HepG2 (cell line): ENCODE results near the gene DLL3. TPM values are rescaled to one million over a fixed set of nuclear protein-coding genes. Genes with fewer than 3 reads are reported as not detected.
A peak's percentile ranks its signal among the peaks of the same experiment; 100 is the strongest.
"Not testable (repeated sequence)": the region's sequence is repeated elsewhere in the genome, so short reads cannot be mapped to it uniquely, and the experiment has no call there.

Experiments used
- ATAC-seq: fragments of 200-7000 bp; cut with Tn5 transposase; 3 replicates; pipeline ENCODE4 v1.9.1; 2020; ENCODE audit warnings: mild to moderate bottlenecking, moderate library complexity
- BruUV-seq: library from RNA; stranded (reverse); fragments of 400-500 nt; replicated peaks from 2 replicates; lab custom pipeline; 2021; lab: Mats Ljungman, UMichigan
- CTCF ChIA-PET: fragments of 300-600 bp; formaldehyde crosslinking; extraction: SDS; loops from one replicate; lab custom pipeline; 2021; ENCODE audit warnings: low total read pairs, inconsistent platforms, low intra/inter-chr PET ratio; lab: Yijun Ruan, JAX
- POLR2A ChIA-PET: fragments of 350-600 bp; sonication (Branson Sonifier 250); formaldehyde crosslinking; loops from one replicate; lab custom pipeline; 2020; ENCODE audit warnings: antibody characterized with exemption, inconsistent platforms; lab: Yijun Ruan, JAX
- DNase-seq: peaks from one replicate; pipeline ENCODE4 v3.0.0-alpha.2; 2015; ENCODE audit warnings: low spot score
- FAIRE-seq: peaks from 3 replicates; lab custom pipeline; 2011; peaks lifted over from hg19 to GRCh38; lab: Jason Lieb, UNC
- H2AFZ ChIP-seq: one replicate; pipeline ENCODE4 v1.6.1; 2011; ENCODE audit warnings: low read length, inconsistent platforms
- H3K27ac ChIP-seq: fragments of 300-600 bp; 3 replicates; pipeline ENCODE4 v1.8.0; 2011; ENCODE audit warnings: mixed run types, mild to moderate bottlenecking, mixed read lengths, low read length, inconsistent platforms; ENCODE audit not compliant: insufficient read depth; ENCODE audit errors: extremely low read length
- H3K27me3 ChIP-seq, 2 experiments: fragments of 200-600 bp in 1 of 2; 2 replicates in 1 of 2; 3 replicates in 1 of 2; pipeline versions ENCODE4 v1.6.0 to v1.8.0; 2011; ENCODE audit warnings: low read length in 2 of 2, mild to moderate bottlenecking in 2 of 2, moderate library complexity in 2 of 2, inconsistent platforms in 1 of 2; ENCODE audit not compliant: insufficient read depth in 2 of 2, control insufficient read depth in 1 of 2
- H3K36me3 ChIP-seq, 2 experiments: fragments of 200-600 bp in 1 of 2; replicated peaks in 1 of 2; 2 replicates in 1 of 2; 3 replicates in 1 of 2; pipeline versions ENCODE4 v1.5.1 to v1.8.0; 2011; ENCODE audit warnings: low read length in 2 of 2, inconsistent platforms in 1 of 2; ENCODE audit not compliant: insufficient read depth in 2 of 2, control insufficient read depth in 1 of 2
- H3K4me1 ChIP-seq: 2 replicates; pipeline ENCODE4 v1.5.1; 2012; ENCODE audit warnings: low read length, inconsistent platforms; ENCODE audit not compliant: insufficient read depth
- H3K4me2 ChIP-seq: 2 replicates; pipeline ENCODE4 v1.6.0; 2011; ENCODE audit warnings: low read depth, low read length, inconsistent platforms
- H3K4me3 ChIP-seq, 3 experiments: fragments of 200-600 bp in 1 of 3; sonication (generic), shearing (Covaris generic) in 1 of 3; replicated peaks in 1 of 3; 2 replicates each; pipeline ENCODE4 v1.5.1; 2011 to 2016; ENCODE audit warnings: low read length in 3 of 3, inconsistent platforms in 2 of 3, low read depth in 2 of 3, mild to moderate bottlenecking in 2 of 3, control low read depth in 1 of 3, mixed read lengths in 1 of 3; ENCODE audit not compliant: insufficient read depth in 1 of 3
- H3K79me2 ChIP-seq: one replicate; pipeline ENCODE4 v1.6.1; 2011; ENCODE audit warnings: low read length, inconsistent platforms; ENCODE audit not compliant: insufficient read depth
- H3K9ac ChIP-seq: 2 replicates; pipeline ENCODE4 v1.6.0; 2011; ENCODE audit warnings: mild to moderate bottlenecking, low read depth, low read length, inconsistent platforms; ENCODE audit not compliant: insufficient read depth
- H3K9me3 ChIP-seq: 2 replicates; pipeline ENCODE4 v1.5.1; 2012; ENCODE audit warnings: mild to moderate bottlenecking, low read length
- H4K20me1 ChIP-seq: 2 replicates; pipeline ENCODE4 v1.6.0; 2011; ENCODE audit warnings: inconsistent platforms, mild to moderate bottlenecking, low read length, moderate library complexity; ENCODE audit not compliant: insufficient read depth
- CAMTA2 ChIP-seq: sonication (generic); formaldehyde crosslinking; IDR thresholded peaks from 2 replicates; pipeline ENCODE4 v1.4.0; 2020; ENCODE audit warnings: mild to moderate bottlenecking, missing genetic modification reagents, borderline replicate concordance
- HNRNPH1 ChIP-seq: fragments of 200-400 bp; formaldehyde crosslinking; optimal IDR thresholded peaks from 2 replicates; pipeline ENCODE3; 2017; ENCODE audit warnings: mild to moderate bottlenecking, low read depth, low read length
- KLF6 ChIP-seq: IDR thresholded peaks from 2 replicates; pipeline ENCODE4 v1.8.0; 2016; ENCODE audit warnings: missing biosample characterization, missing genetic modification reagents
- MTF2 ChIP-seq: sonication (generic); formaldehyde crosslinking; IDR thresholded peaks from 2 replicates; pipeline ENCODE4 v1.5.0; 2020; ENCODE audit warnings: missing genetic modification reagents, borderline replicate concordance
- NFIC ChIP-seq: IDR thresholded peaks from 2 replicates; pipeline ENCODE4 v1.6.1; 2012; ENCODE audit warnings: mild to moderate bottlenecking, low read length, inconsistent platforms
- ZNF280B ChIP-seq: sonication (generic); formaldehyde crosslinking; IDR thresholded peaks from 2 replicates; pipeline ENCODE4 v1.5.0; 2020; ENCODE audit warnings: missing genetic modification reagents, mild to moderate bottlenecking, borderline replicate concordance
- ZNF770 ChIP-seq: sonication (generic); formaldehyde crosslinking; IDR thresholded peaks from 2 replicates; pipeline ENCODE4 v1.5.0; 2020; ENCODE audit warnings: mild to moderate bottlenecking, missing genetic modification reagents
- WGBS: methylation state at CpG from one replicate; pipeline ENCODE4 v1.1.6; 2017; ENCODE audit warnings: low lambda C conversion rate; 5-methylcytosine and 5-hydroxymethylcytosine counted together
- in situ Hi-C: cut with HindIII; loops from 2 replicates; pipeline ENCODE4 v1.10.0; 2017; ENCODE audit warnings: low pct_unique_long_range_greater_than_20kb; ENCODE audit not compliant: extremely low pct_ligation_motif_present
- intact Hi-C: fragments of 100-400 bp; cut with micrococcal nuclease; formaldehyde crosslinking; loops from one replicate; pipeline ENCODE4 v1.10.0; 2022; ENCODE audit not compliant: unreplicated experiment
- polyA plus RNA-seq, 8 experiments: library from polyadenylated mRNA; depleted of rRNA in 3 of 8; stranded (reverse) in 7 of 8; unstranded in 1 of 8; fragments of >200 nt; fragmentation: Illumina TruSeq in 4 of 8; extraction: Trizol in 4 of 8; gene quantifications; 2 replicates each; pipeline versions ENCODE4 v1.2.1 to v1.2.3, GENCODE V29; 2011 to 2016; ENCODE audit warnings: low read depth in 4 of 8, missing spikeins in 1 of 8, mixed read lengths in 1 of 8; ENCODE audit not compliant: insufficient read depth in 1 of 8
- total RNA-seq, 5 experiments: library from RNA; depleted of rRNA; stranded (reverse); fragments of >200 nt; fragmentation: Illumina TruSeq; extraction: Trizol; gene quantifications; 2 replicates each; pipeline ENCODE4 v1.2.3, GENCODE V29; 2016; ENCODE audit warnings: low read depth in 1 of 5

Gene DLL3
- total and polyA plus RNA-seq, 2 of the 13 experiments (the other 11 are each of a cell fraction or from before 2014, with no cell fraction given): 0.35 to 0.55 TPM

DNA sequence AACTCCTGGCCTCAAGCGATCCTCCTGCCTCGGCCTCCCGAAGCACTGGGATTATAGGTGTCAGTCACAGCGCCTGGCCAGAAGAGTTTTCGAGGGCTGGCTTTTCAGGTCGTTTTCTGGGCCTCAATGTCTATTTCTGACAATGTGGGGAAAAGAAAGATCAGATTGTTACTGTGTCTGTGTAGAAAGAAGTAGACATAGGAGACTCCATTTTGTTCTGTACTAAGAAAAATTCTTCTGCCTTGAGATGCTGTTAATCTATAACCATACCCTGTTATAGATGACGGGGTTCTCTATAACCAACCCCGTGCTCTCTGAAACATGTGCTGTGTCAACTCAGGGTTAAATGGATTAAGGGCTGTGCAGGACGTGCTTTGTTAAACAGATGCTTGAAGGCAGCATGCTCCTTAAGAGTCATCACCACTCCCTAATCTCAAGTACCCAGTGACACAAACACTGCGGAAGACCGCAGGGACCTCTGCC lies 19.4 kb upstream of the DLL3 start:
- intact Hi-C loops: not testable (repeated sequence)
- peak; percentile 56 for TF ChIP-seq ZNF770 (CRISPR knock-in tag)
- TF ChIP-seq, all 625 proteins: peak for 1; not testable (repeated sequence) for 624
- POLR2A ChIA-PET, H3K4me3 ChIP-seq, in situ Hi-C loops, BruUV-seq, FAIRE-seq, CTCF ChIA-PET, H3K27ac ChIP-seq, ATAC-seq, DNase-seq, H3K9ac ChIP-seq, H3K4me2 ChIP-seq, H3K9me3 ChIP-seq, H2AFZ ChIP-seq, H4K20me1 ChIP-seq, H3K27me3 ChIP-seq: not testable (repeated sequence)
- Histone ChIP-seq H3K4me1 (peaks cover 25% of the 10 kb centered on the region), H3K36me3 (peaks cover 10 to 32% of the 10 kb centered on the region in 2 experiments; a peak in 4 of 5 replicates), H3K79me2 (peaks cover 18% of the 10 kb centered on the region)
- WGBS: 73% methylated on average over 10 of the region's 11 CpGs

GRCh38 chr19:39479916-39480315 lies 18.8 kb upstream of the DLL3 start:
- Histone ChIP-seq H3K79me2 (peaks cover 18% of the 10 kb centered on the region), H3K4me3 (peak overlapping the region; percentile 56 to 96 (median 84)), H3K4me1 (peaks cover 25% of the 10 kb centered on the region), H2AFZ (no peak overlapping the region), H3K9me3 (no peaks in the 10 kb centered on the region), H3K4me2 (peak overlapping the region; percentile 96), H3K27ac (peak overlapping the region; percentile 89), H3K27me3 (no peaks in the 10 kb centered on the region; a peak in 1 of 5 replicates), H3K36me3 (peaks cover 6 to 31% of the 10 kb centered on the region in 2 experiments; a peak in 4 of 5 replicates), H4K20me1 (no peaks in the 10 kb centered on the region), H3K9ac (peak overlapping the region; percentile 99)
- FAIRE-seq (no peak), ATAC-seq (no peak), DNase-seq (no peak)
- POLR2A ChIA-PET: interaction anchor here (0.7 to 1.2 kb wide), 5 partner anchors 16 to 60 kb away, joined by 3 to 5 read pairs (median 3); partner anchors contain the start of gene RPS16
- WGBS: 70% methylated on average over 10 of the region's 10 CpGs
- BruUV-seq: no TSS peak
- TF ChIP-seq NFIC: no peak
- TF ChIP-seq CAMTA2 (CRISPR knock-in tag): no peak
- TF ChIP-seq HNRNPH1: no peak
- no peak for TF ChIP-seq KLF6 (CRISPR knock-in tag)
- TF ChIP-seq ZNF280B: no peak
- 0 out of 2 replicates have a peak, but pooled peaks have one; percentile 1 for TF ChIP-seq MTF2 (CRISPR knock-in tag)
- in situ Hi-C loops (no loop called here), intact Hi-C loops (no loop called here)
- CTCF ChIA-PET: no interaction called here
